Measurements from ENCODE around the gene SLCO2A1.

Gene SLCO2A1

GRCh38 chr3:133945381-133946095 is 84.2 kb downstream of the SLCO2A1 start:
- DNase-seq = no peak

GRCh38 chr3:133944641-133945380 is 84.9 kb downstream of the SLCO2A1 start:
- DNase-seq = no peak

- DNase-seq = no peak
These were observed 85.5 kb downstream of the SLCO2A1 start for GRCh38 chr3:133944181-133944580.

GRCh38 chr3:133943639-133944141 is 86.0 kb downstream of the SLCO2A1 start:
- DNase-seq = no peak

- no peak for DNase-seq
These were observed 86.6 kb downstream of the SLCO2A1 start for GRCh38 chr3:133943031-133943535.

GRCh38 chr3:133941415-133941821 is 88.3 kb downstream of the SLCO2A1 start:
- no peak for DNase-seq

GRCh38 chr3:133940536-133940935 is 89.2 kb downstream of the SLCO2A1 start:
- no peak for DNase-seq

- DNase-seq = no peak
These were observed 90.3 kb downstream of the SLCO2A1 start for GRCh38 chr3:133939463-133939835.

GRCh38 chr3:133938770-133939462 is 90.8 kb downstream of the SLCO2A1 start:
- no peak for DNase-seq

- no peak for DNase-seq
These were observed 91.7 kb downstream of the SLCO2A1 start for GRCh38 chr3:133937756-133938601.

GRCh38 chr3:133937061-133937686 is 92.6 kb downstream of the SLCO2A1 start:
- no peak for DNase-seq

GRCh38 chr3:133935843-133936769 is 93.6 kb downstream of the SLCO2A1 start:
- no peak for DNase-seq

- no peak for DNase-seq
These were observed 94.5 kb downstream of the SLCO2A1 start for GRCh38 chr3:133934996-133935842.

- DNase-seq = no peak
These were observed 95.4 kb downstream of the SLCO2A1 start for GRCh38 chr3:133934073-133934970.

- no peak for DNase-seq
These were observed 96.4 kb downstream of the SLCO2A1 start for GRCh38 chr3:133933097-133934024.

GRCh38 chr3:133932009-133932408 is 97.7 kb downstream of the SLCO2A1 start:
- DNase-seq = no peak

GRCh38 chr3:133931084-133931483 is 98.6 kb downstream of the SLCO2A1 start:
- no peak for DNase-seq
